Measurements from ENCODE around the gene TGM6.
A peak's percentile ranks its signal among the peaks of the same experiment; 100 is the strongest.

TGM6 gene

GRCh38 chr20:2463616-2464365 lies 83.1 kb downstream of the TGM6 start:
- no peak overlapping the region for H3K27ac ChIP-seq
- no peak overlapping the region for H3K4me3 ChIP-seq (ENCODE audit: low read depth, low read length)
- peaks cover 98% of the 10 kb centered on the region for H3K36me3 ChIP-seq
- TF ChIP-seq CTCF (IDR thresholded peaks at IDR 0.05; ENCODE audit: low read depth, low read length) = no peak
- no peaks in the 10 kb centered on the region for H3K27me3 ChIP-seq (ENCODE audit: insufficient read depth, low read depth, severe bottlenecking)
- no peaks in the 10 kb centered on the region for H3K9me3 ChIP-seq (ENCODE audit: severe bottlenecking)
- DNase-seq = no peak

DNA sequence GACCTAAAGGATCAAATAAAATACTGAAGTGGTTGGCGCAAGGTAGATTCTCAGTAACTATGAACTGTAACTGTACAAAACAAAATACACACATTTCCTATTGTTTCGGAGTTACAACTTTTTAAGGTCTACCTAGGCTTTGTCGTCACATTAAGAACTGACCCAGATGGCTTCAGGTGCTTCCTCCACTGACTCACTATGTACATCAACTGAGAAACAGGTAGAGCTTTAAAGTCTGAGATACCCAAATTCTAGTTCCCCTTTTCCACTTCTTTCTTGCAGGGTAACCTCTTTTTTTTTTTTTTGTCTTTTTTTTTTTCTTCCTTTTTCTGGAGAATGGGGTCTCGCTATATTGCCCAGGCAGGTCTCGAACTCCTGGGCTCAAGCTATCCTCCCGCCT lies 84.4 kb downstream of the TGM6 start:
- Histone ChIP-seq H3K27ac (no peak overlapping the region), H3K36me3 (peaks cover 98% of the 10 kb centered on the region), H3K27me3 (ENCODE audit: insufficient read depth, low read depth, severe bottlenecking) (no peaks in the 10 kb centered on the region), H3K4me3 (ENCODE audit: low read depth, low read length) (no peak overlapping the region), H3K9me3 (ENCODE audit: severe bottlenecking) (no peaks in the 10 kb centered on the region)
- TF ChIP-seq CTCF (IDR thresholded peaks at IDR 0.05; ENCODE audit: low read depth, low read length) = no peak
- DNase-seq = no peak

- no peak overlapping the region for H3K27ac ChIP-seq
- H3K4me3 ChIP-seq (ENCODE audit: low read depth, low read length) = no peak overlapping the region
- TF ChIP-seq CTCF (IDR thresholded peaks at IDR 0.05; ENCODE audit: low read depth, low read length) = no peak
- H3K36me3 ChIP-seq = peaks cover 79% of the 10 kb centered on the region
- no peaks in the 10 kb centered on the region for H3K27me3 ChIP-seq (ENCODE audit: insufficient read depth, low read depth, severe bottlenecking)
- DNase-seq = no peak
- no peaks in the 10 kb centered on the region for H3K9me3 ChIP-seq (ENCODE audit: severe bottlenecking)
Observed at GRCh38 chr20:2467412-2467811, 86.7 kb downstream of the TGM6 start.

- Histone ChIP-seq H3K4me3 (ENCODE audit: low read depth, low read length) (peak overlapping the region; percentile 100), H3K36me3 (peaks cover 65% of the 10 kb centered on the region), H3K27me3 (ENCODE audit: insufficient read depth, low read depth, severe bottlenecking) (no peaks in the 10 kb centered on the region), H3K27ac (0 out of 2 replicates have a peak overlapping the region, but pooled peaks have one; percentile 98), H3K9me3 (ENCODE audit: severe bottlenecking) (no peaks in the 10 kb centered on the region)
- DNase-seq = no peak
- TF ChIP-seq CTCF (IDR thresholded peaks at IDR 0.05; ENCODE audit: low read depth, low read length) = no peak
Observed at GRCh38 chr20:2468581-2469407, 88.1 kb downstream of the TGM6 start.

DNA sequence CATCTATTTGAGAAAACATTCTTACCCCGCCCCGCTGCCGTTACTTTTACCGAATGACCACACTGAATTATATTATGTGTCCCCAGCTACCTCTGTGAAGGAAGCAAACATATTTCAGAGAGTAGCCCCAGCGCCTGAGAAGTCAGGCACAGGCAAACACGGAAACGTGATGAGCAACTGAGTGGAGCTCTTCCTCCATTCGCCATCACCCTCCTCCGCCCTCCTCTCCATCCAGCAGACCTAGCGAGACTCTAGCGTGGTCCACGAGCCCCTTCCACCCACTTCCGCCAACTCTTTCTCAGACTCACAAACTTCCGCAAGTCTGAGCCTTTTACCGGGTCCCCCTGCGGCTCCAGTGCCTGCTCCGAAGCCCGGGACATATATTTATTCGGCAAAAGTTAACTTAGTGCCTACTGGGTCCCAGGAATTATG lies 89.3 kb downstream of the TGM6 start:
- Histone ChIP-seq H3K27me3 (ENCODE audit: insufficient read depth, low read depth, severe bottlenecking) (no peaks in the 10 kb centered on the region), H3K27ac (peak overlapping the region; percentile 98), H3K36me3 (peaks cover 53% of the 10 kb centered on the region), H3K9me3 (ENCODE audit: severe bottlenecking) (no peaks in the 10 kb centered on the region), H3K4me3 (ENCODE audit: low read depth, low read length) (peak overlapping the region; percentile 100)
- DNase-seq = peak; percentile 39
- TF ChIP-seq CTCF (IDR thresholded peaks at IDR 0.05; ENCODE audit: low read depth, low read length) = no peak
